HG02973 (cell line): ENCODE measurements around the gene RASL10B.

ENCODE experiments used
- ATAC-seq: cut with Tn5 transposase; IDR thresholded peaks from one replicate; pipeline ENCODE4 v1.9.1; 2021; ENCODE audit warnings: moderate library complexity; ENCODE audit not compliant: unreplicated experiment

The RASL10B gene

GRCh38 chr17:35791681-35792350 is 60.4 kb downstream of the RASL10B start:
- ATAC-seq = no peak
